ENCODE measurements around the gene CTCFL.

Gene CTCFL

GRCh38 chr20:57552471-57552870, 27.5 kb upstream of the CTCFL start:
- H3K27ac ChIP-seq (ENCODE audit: low read length): no peak overlapping the region
- ATAC-seq (ENCODE audit: insufficient read depth, low read depth) (no peak), DNase-seq (no peak)
- 0 out of 2 replicates have a peak, but pooled peaks cover under 1% of the 10 kb centered on the region for H4K20me1 ChIP-seq (ENCODE audit: insufficient read depth, low read length)
- no peaks in the 10 kb centered on the region for H3K9me3 ChIP-seq (ENCODE audit: insufficient read depth, low read length, severe bottlenecking)
- no peak overlapping the region for H2AFZ ChIP-seq (ENCODE audit: low read depth, low read length)
- H3K9ac ChIP-seq (ENCODE audit: low read depth, low read length): no peak overlapping the region
- H3K4me3 ChIP-seq (ENCODE audit: low read depth in 1 of 2, low read length in 2 of 2): no peak overlapping the region
- H3K79me2 ChIP-seq (ENCODE audit: insufficient read depth, low read length): no peaks in the 10 kb centered on the region
- no peaks in the 10 kb centered on the region for H3K36me3 ChIP-seq (ENCODE audit: insufficient read depth, low read length)
- H3K27me3 ChIP-seq (ENCODE audit: insufficient read depth, low read length, poor library complexity): peaks cover 35% of the 10 kb centered on the region
- H3K4me1 ChIP-seq (ENCODE audit: insufficient read depth, low read length): no peaks in the 10 kb centered on the region
- no peak overlapping the region for H3K4me2 ChIP-seq (ENCODE audit: insufficient read depth, low read length)
- TF ChIP-seq CTCF (IDR thresholded peaks at IDR 0.05; ENCODE audit: borderline replicate concordance, extremely low read depth, low read length, poor library complexity, severe bottlenecking) (no peak), EZH2 (IDR thresholded peaks at IDR 0.05; ENCODE audit: borderline replicate concordance, low read depth, low read length, severe bottlenecking) (no peak)

- Histone ChIP-seq H4K20me1 (ENCODE audit: insufficient read depth, low read length) (0 out of 2 replicates have a peak, but pooled peaks cover 2% of the 10 kb centered on the region), H3K79me2 (ENCODE audit: insufficient read depth, low read length) (no peaks in the 10 kb centered on the region), H3K9ac (ENCODE audit: low read depth, low read length) (no peak overlapping the region), H3K9me3 (ENCODE audit: insufficient read depth, low read length, severe bottlenecking) (no peaks in the 10 kb centered on the region), H3K4me1 (ENCODE audit: insufficient read depth, low read length) (no peaks in the 10 kb centered on the region), H3K36me3 (ENCODE audit: insufficient read depth, low read length) (no peaks in the 10 kb centered on the region), H3K4me2 (ENCODE audit: insufficient read depth, low read length) (no peak overlapping the region), H3K4me3 (ENCODE audit: low read depth in 1 of 2, low read length in 2 of 2) (no peak overlapping the region), H3K27ac (ENCODE audit: low read length) (no peak overlapping the region), H2AFZ (ENCODE audit: low read depth, low read length) (no peak overlapping the region), H3K27me3 (ENCODE audit: insufficient read depth, low read length, poor library complexity) (peaks cover 44% of the 10 kb centered on the region)
- DNase-seq: no peak
- ATAC-seq (ENCODE audit: insufficient read depth, low read depth): no peak
- no peak for TF ChIP-seq EZH2 (IDR thresholded peaks at IDR 0.05; ENCODE audit: borderline replicate concordance, low read depth, low read length, severe bottlenecking)
- TF ChIP-seq CTCF (IDR thresholded peaks at IDR 0.05; ENCODE audit: borderline replicate concordance, extremely low read depth, low read length, poor library complexity, severe bottlenecking): no peak
These were observed 23.5 kb upstream of the CTCFL start for GRCh38 chr20:57548177-57549058.

GRCh38 chr20:57546956-57547649, 22.2 kb upstream of the CTCFL start:
- Histone ChIP-seq H3K27ac (ENCODE audit: low read length) (no peak overlapping the region), H3K79me2 (ENCODE audit: insufficient read depth, low read length) (no peaks in the 10 kb centered on the region), H3K9me3 (ENCODE audit: insufficient read depth, low read length, severe bottlenecking) (no peaks in the 10 kb centered on the region), H3K4me3 (ENCODE audit: low read depth in 1 of 2, low read length in 2 of 2) (no peak overlapping the region), H3K4me1 (ENCODE audit: insufficient read depth, low read length) (no peaks in the 10 kb centered on the region), H3K27me3 (ENCODE audit: insufficient read depth, low read length, poor library complexity) (peaks cover 33% of the 10 kb centered on the region), H2AFZ (ENCODE audit: low read depth, low read length) (no peak overlapping the region), H4K20me1 (ENCODE audit: insufficient read depth, low read length) (0 out of 2 replicates have a peak, but pooled peaks cover 2% of the 10 kb centered on the region), H3K9ac (ENCODE audit: low read depth, low read length) (no peak overlapping the region), H3K4me2 (ENCODE audit: insufficient read depth, low read length) (no peak overlapping the region), H3K36me3 (ENCODE audit: insufficient read depth, low read length) (no peaks in the 10 kb centered on the region)
- DNase-seq: no peak
- no peak for ATAC-seq (ENCODE audit: insufficient read depth, low read depth)
- TF ChIP-seq EZH2 (IDR thresholded peaks at IDR 0.05; ENCODE audit: borderline replicate concordance, low read depth, low read length, severe bottlenecking): no peak
- no peak for TF ChIP-seq CTCF (IDR thresholded peaks at IDR 0.05; ENCODE audit: borderline replicate concordance, extremely low read depth, low read length, poor library complexity, severe bottlenecking)

All from DND-41 (cell line).